Measurements from ENCODE around the gene RTN1. TPM values are rescaled to one million over a fixed set of nuclear protein-coding genes. Genes with fewer than 3 reads are reported as not detected.

RTN1 gene
- total and polyA plus RNA-seq, 2 experiments from 2014 or later = 4.2 to 4.3 TPM

- no peaks in the 10 kb centered on the region for H3K9me3 Mint-ChIP-seq
- H3K4me2 ChIP-seq = no peak overlapping the region
These were observed 37.8 kb downstream of the RTN1 start for GRCh38 chr14:59832653-59833294.

GRCh38 chr14:59831121-59831730 lies 39.4 kb downstream of the RTN1 start:
- H3K9me3 Mint-ChIP-seq = no peaks in the 10 kb centered on the region
- Histone ChIP-seq H3K79me2 (replicated peaks; ENCODE audit: insufficient read depth) (no peaks in the 10 kb centered on the region), H3K27me3 (ENCODE audit: insufficient read depth) (no peaks in the 10 kb centered on the region), H2AFZ (no peak overlapping the region), H4K20me1 (replicated peaks; ENCODE audit: insufficient read depth) (no peaks in the 10 kb centered on the region), H3K4me3 (no peak overlapping the region), H3K9me2 (ENCODE audit: insufficient read depth) (no peaks in the 10 kb centered on the region), H3F3A (replicated peaks; ENCODE audit: low read depth) (no peaks in the 10 kb centered on the region), H3K27ac (ENCODE audit: low read depth) (no peak overlapping the region), H3K4me1 (ENCODE audit: insufficient read depth) (peaks cover 22% of the 10 kb centered on the region), H3K4me2 (no peak overlapping the region), H3K36me3 (ENCODE audit: insufficient read depth) (no peaks in the 10 kb centered on the region)
- H3K4me3 Mint-ChIP-seq = no peak overlapping the region
- DNase-seq (ENCODE audit: low spot score) (no peak), ATAC-seq (no peak)
- peaks cover 22% of the 10 kb centered on the region for H3K4me1 Mint-ChIP-seq
- H3K27me3 Mint-ChIP-seq (ENCODE audit: insufficient read depth, low read depth, poor library complexity) = peaks cover 2% of the 10 kb centered on the region
- no peaks in the 10 kb centered on the region for H3K36me3 Mint-ChIP-seq (ENCODE audit: low read depth)
- H3K27ac Mint-ChIP-seq = no peak overlapping the region
- TF ChIP-seq ETS1 (IDR thresholded peaks at IDR 0.05) (no peak), STAT1 (IDR thresholded peaks at IDR 0.05; ENCODE audit: unreplicated experiment) (no peak), CREB1 (CRISPR knock-in tag; IDR thresholded peaks at IDR 0.05; ENCODE audit: low read depth) (no peak), REST (IDR thresholded peaks at IDR 0.05; ENCODE audit: unreplicated experiment) (no peak), EZH2 (IDR thresholded peaks at IDR 0.05; ENCODE audit: low read depth, unreplicated experiment) (no peak), ZNF331 (CRISPR knock-in tag; IDR thresholded peaks at IDR 0.05; ENCODE audit: low read depth) (no peak), ZNF114 (CRISPR knock-in tag; IDR thresholded peaks at IDR 0.05) (no peak), EZH2phosphoT487 (IDR thresholded peaks at IDR 0.05; ENCODE audit: unreplicated experiment) (no peak), POLR2AphosphoS5 (IDR thresholded peaks at IDR 0.05; ENCODE audit: low read depth) (no peak), NANOG (IDR thresholded peaks at IDR 0.05; ENCODE audit: borderline replicate concordance) (no peak)

More at GRCh38 chr14:59832653-59833294, 37.8 kb downstream of the RTN1 start:
- no peaks in the 10 kb centered on the region for H3K79me2 ChIP-seq (replicated peaks; ENCODE audit: insufficient read depth)
- Mint-ChIP-seq H3K4me1 (peaks cover 22% of the 10 kb centered on the region), H3K27ac (no peak overlapping the region), H3K36me3 (ENCODE audit: low read depth) (no peaks in the 10 kb centered on the region), H3K27me3 (ENCODE audit: insufficient read depth, low read depth, poor library complexity) (peaks cover 2% of the 10 kb centered on the region), H3K4me3 (no peak overlapping the region)
- H3K27me3 ChIP-seq (ENCODE audit: insufficient read depth) = no peaks in the 10 kb centered on the region
- no peaks in the 10 kb centered on the region for H3K36me3 ChIP-seq (ENCODE audit: insufficient read depth)
- ATAC-seq = no peak
- H3K27ac ChIP-seq (ENCODE audit: low read depth) = no peak overlapping the region
- no peak for DNase-seq (ENCODE audit: low spot score)
- no peaks in the 10 kb centered on the region for H4K20me1 ChIP-seq (replicated peaks; ENCODE audit: insufficient read depth)
- no peak for TF ChIP-seq JUNB (IDR thresholded peaks at IDR 0.05; ENCODE audit: unreplicated experiment)
- TF ChIP-seq REST (IDR thresholded peaks at IDR 0.05; ENCODE audit: unreplicated experiment) = no peak
- no peak for TF ChIP-seq STAT1 (IDR thresholded peaks at IDR 0.05; ENCODE audit: unreplicated experiment)
- peaks cover 22% of the 10 kb centered on the region for H3K4me1 ChIP-seq (ENCODE audit: insufficient read depth)
- no peak overlapping the region for H3K4me3 ChIP-seq
- no peaks in the 10 kb centered on the region for H3K9me2 ChIP-seq (ENCODE audit: insufficient read depth)
- H3F3A ChIP-seq (replicated peaks; ENCODE audit: low read depth) = no peaks in the 10 kb centered on the region
- no peak overlapping the region for H2AFZ ChIP-seq
